GM23338 (cell line): Measurements from ENCODE around the gene HIVEP3. TPM values are rescaled to one million over a fixed set of nuclear protein-coding genes. Genes with fewer than 3 reads are reported as not detected.

Experiments
- ATAC-seq: fragments of 200-7000 bp; cut with Tn5 transposase; 3 replicates; pipeline ENCODE4 v1.9.1; 2020
- DNase-seq: peaks from one replicate; pipeline ENCODE4 v3.0.0-alpha.2; 2015; ENCODE audit warnings: low spot score
- H2AFZ ChIP-seq: fragments of 200-600 bp; sonication (generic); 2 replicates; pipeline ENCODE4 v1.8.0; 2016; ENCODE audit warnings: antibody characterized with exemption, mild to moderate bottlenecking, moderate library complexity
- H3F3A ChIP-seq: fragments of 200-600 bp; sonication (generic); replicated peaks from 2 replicates; pipeline ENCODE4 v1.8.0; 2017; ENCODE audit warnings: antibody characterized with exemption, mixed run types, low read depth
- H3K27ac ChIP-seq: fragments of 200-600 bp; sonication (generic); 2 replicates; pipeline ENCODE4 v1.6.1; 2016; ENCODE audit warnings: low read depth
- H3K27me3 ChIP-seq: fragments of 200-600 bp; sonication (generic); 2 replicates; pipeline ENCODE4 v1.8.0; 2016; ENCODE audit warnings: mild to moderate bottlenecking, mixed run types, moderate library complexity; ENCODE audit not compliant: insufficient read depth
- H3K36me3 ChIP-seq: fragments of 200-600 bp; sonication (generic); 2 replicates; pipeline ENCODE4 v1.8.0; 2016; ENCODE audit warnings: mild to moderate bottlenecking; ENCODE audit not compliant: insufficient read depth
- H3K4me1 ChIP-seq: fragments of 200-600 bp; sonication (generic); 2 replicates; pipeline ENCODE4 v1.8.0; 2016; ENCODE audit warnings: mild to moderate bottlenecking, moderate library complexity; ENCODE audit not compliant: insufficient read depth
- H3K4me2 ChIP-seq: fragments of 200-600 bp; sonication (generic); 2 replicates; pipeline ENCODE4 v1.7.1; 2017; ENCODE audit warnings: mixed run types
- H3K4me3 ChIP-seq: fragments of 200-600 bp; sonication (generic); 2 replicates; pipeline ENCODE4 v1.6.1; 2016; ENCODE audit warnings: mixed run types
- H3K79me2 ChIP-seq: fragments of 200-600 bp; sonication (generic); replicated peaks from 2 replicates; pipeline ENCODE4 v1.8.0; 2017; ENCODE audit warnings: mild to moderate bottlenecking; ENCODE audit not compliant: insufficient read depth
- H3K9me2 ChIP-seq: fragments of 200-600 bp; sonication (generic); 2 replicates; pipeline ENCODE4 v1.8.0; 2017; ENCODE audit not compliant: insufficient read depth
- H4K20me1 ChIP-seq: fragments of 200-600 bp; sonication (generic); replicated peaks from 2 replicates; pipeline ENCODE4 v1.8.0; 2017; ENCODE audit warnings: mild to moderate bottlenecking; ENCODE audit not compliant: insufficient read depth
- H3K27ac Mint-ChIP-seq: 2 replicates; pipeline ENCODE4 v1.8.0; 2020; ENCODE audit warnings: inconsistent platforms, mild to moderate bottlenecking, moderate library complexity, mixed read lengths
- H3K27me3 Mint-ChIP-seq: 3 replicates; pipeline ENCODE4 v1.8.0; 2022; ENCODE audit warnings: low read depth, mild to moderate bottlenecking, moderate library complexity, mixed read lengths, inconsistent platforms; ENCODE audit not compliant: insufficient read depth, poor library complexity
- H3K36me3 Mint-ChIP-seq: 3 replicates; pipeline ENCODE4 v1.8.0; 2021; ENCODE audit warnings: low read depth, mild to moderate bottlenecking, inconsistent platforms, moderate library complexity, mixed read lengths
- H3K4me1 Mint-ChIP-seq: 3 replicates; pipeline ENCODE4 v1.8.0; 2020; ENCODE audit warnings: mild to moderate bottlenecking, inconsistent platforms, mixed read lengths
- H3K4me3 Mint-ChIP-seq: 3 replicates; pipeline ENCODE4 v1.8.0; 2021; ENCODE audit warnings: moderate library complexity, mild to moderate bottlenecking, inconsistent platforms, mixed read lengths
- H3K9me3 Mint-ChIP-seq: 3 replicates; pipeline ENCODE4 v1.8.0; 2020; ENCODE audit warnings: moderate library complexity, mild to moderate bottlenecking, inconsistent platforms, mixed read lengths
- CREB1 ChIP-seq: fragments of 250-450 bp; sonication (Bioruptor Pico); IDR thresholded peaks from 2 replicates; pipeline ENCODE4 v1.5.0; 2020; ENCODE audit warnings: low read depth, mild to moderate bottlenecking, moderate library complexity
- CTCF ChIP-seq, 2 experiments: fragments of 200-600 bp in 1 of 2; sonication (generic) in 1 of 2; conservative IDR thresholded peaks; 2 replicates each; pipeline versions ENCODE4 v1.5.1 to v1.6.1; 2016 to 2017; ENCODE audit warnings: antibody characterized with exemption in 2 of 2, low read depth in 2 of 2, mild to moderate bottlenecking in 2 of 2, moderate library complexity in 1 of 2
- ETS1 ChIP-seq: IDR thresholded peaks from 2 replicates; pipeline ENCODE4 v1.6.1; 2016; ENCODE audit warnings: antibody characterized with exemption
- EZH2 ChIP-seq: fragments of 200-600 bp; sonication (generic); IDR thresholded peaks from one replicate; pipeline ENCODE4 v1.8.0; 2017; ENCODE audit warnings: antibody characterized with exemption, mild to moderate bottlenecking, low read depth; ENCODE audit not compliant: unreplicated experiment
- EZH2phosphoT487 ChIP-seq: fragments of 200-600 bp; sonication (generic); IDR thresholded peaks from one replicate; pipeline ENCODE4 v1.8.1; 2018; ENCODE audit warnings: antibody characterized with exemption; ENCODE audit not compliant: unreplicated experiment
- JUNB ChIP-seq: IDR thresholded peaks from one replicate; pipeline ENCODE4 v1.6.1; 2016; ENCODE audit warnings: antibody characterized with exemption; ENCODE audit not compliant: unreplicated experiment
- NANOG ChIP-seq: IDR thresholded peaks from 2 replicates; pipeline ENCODE4 v1.6.1; 2016; ENCODE audit warnings: antibody characterized with exemption, borderline replicate concordance
- POLR2AphosphoS5 ChIP-seq: IDR thresholded peaks from 2 replicates; pipeline ENCODE4 v1.6.1; 2016; ENCODE audit warnings: antibody characterized with exemption, low read depth
- REST ChIP-seq: IDR thresholded peaks from one replicate; pipeline ENCODE4 v1.6.1; 2018; ENCODE audit warnings: antibody characterized with exemption; ENCODE audit not compliant: unreplicated experiment
- STAT1 ChIP-seq: IDR thresholded peaks from one replicate; pipeline ENCODE4 v1.6.1; 2016; ENCODE audit warnings: antibody characterized with exemption; ENCODE audit not compliant: unreplicated experiment
- ZNF114 ChIP-seq: fragments of 250-450 bp; sonication (Bioruptor Pico); IDR thresholded peaks from 2 replicates; pipeline ENCODE4 v1.5.0; 2020; ENCODE audit warnings: mild to moderate bottlenecking, moderate library complexity
- ZNF331 ChIP-seq: fragments of 250-450 bp; sonication (Bioruptor Pico); IDR thresholded peaks from 2 replicates; pipeline ENCODE4 v1.5.0; 2020; ENCODE audit warnings: low read depth, mild to moderate bottlenecking, moderate library complexity
- ZNF462 ChIP-seq: fragments of 250-450 bp; sonication (Bioruptor Pico); IDR thresholded peaks from 2 replicates; pipeline ENCODE4 v1.5.0; 2020; ENCODE audit warnings: mild to moderate bottlenecking, moderate library complexity
- polyA plus RNA-seq: library from polyadenylated mRNA; unstranded; fragments of >200 nt; fragmentation: Nextera tagmentation; extraction: Ambion mirVana; gene quantifications from 2 replicates; pipeline ENCODE4 v1.2.1, GENCODE V29; 2016
- total RNA-seq: library from RNA; depleted of rRNA; stranded (reverse); fragments of >200 nt; shearing (Covaris generic); gene quantifications from 2 replicates; pipeline ENCODE4 v1.2.3, GENCODE V29; 2014

HIVEP3 gene
- total and polyA plus RNA-seq, 2 experiments from 2014 or later = 0.14 to 0.24 TPM

- Mint-ChIP-seq H3K36me3 (no peaks in the 10 kb centered on the region), H3K27me3 (peaks cover 16% of the 10 kb centered on the region), H3K4me3 (no peak overlapping the region), H3K9me3 (no peaks in the 10 kb centered on the region), H3K4me1 (peaks cover 23% of the 10 kb centered on the region), H3K27ac (no peak overlapping the region; the same call in 1 of the 2 replicates)
- Histone ChIP-seq H3F3A (no peaks in the 10 kb centered on the region), H3K4me2 (no peak overlapping the region), H3K27ac (no peak overlapping the region), H3K27me3 (no peaks in the 10 kb centered on the region), H4K20me1 (no peaks in the 10 kb centered on the region), H3K36me3 (no peaks in the 10 kb centered on the region), H3K79me2 (no peaks in the 10 kb centered on the region), H3K9me2 (peaks cover 4% of the 10 kb centered on the region; the same call in 1 of the 2 replicates), H3K4me1 (no peaks in the 10 kb centered on the region), H2AFZ (no peak overlapping the region), H3K4me3 (no peak overlapping the region)
- DNase-seq = no peak
- TF ChIP-seq JUNB (no peak), ZNF114 (CRISPR knock-in tag) (no peak), EZH2 (no peak), STAT1 (no peak), ETS1 (no peak), CREB1 (CRISPR knock-in tag) (no peak), NANOG (no peak), REST (no peak), ZNF462 (no peak), CTCF (conservative IDR thresholded peaks at IDR 0.05; ENCODE audit: low read depth in 2 of 2) (no peak), EZH2phosphoT487 (no peak), POLR2AphosphoS5 (no peak), ZNF331 (CRISPR knock-in tag) (no peak)
- ATAC-seq = peak; percentile 32
Measured at GRCh38 chr1:41618871-41619270, 299.9 kb downstream of the HIVEP3 start.
